Measurements from ENCODE around the gene GABRD.

GABRD gene

GRCh38 chr1:2078170-2078569, 59.0 kb downstream of the GABRD start:
- no peak for DNase-seq

- no peak for DNase-seq
Observed at GRCh38 chr1:2079396-2080085, 60.4 kb downstream of the GABRD start.

GRCh38 chr1:2080140-2080539, 61.0 kb downstream of the GABRD start:
- DNase-seq: no peak

Measured in CD4-positive, alpha-beta T cell treated with Interferon alpha-2 for 1 hour (primary cell).